ENCODE measurements around the gene CDC42EP1. TPM values are rescaled to one million over a fixed set of nuclear protein-coding genes. Genes with fewer than 3 reads are reported as not detected.

CDC42EP1 gene
- polyA plus RNA-seq, 3 donors, result 5.9 to 13.2 (median 8.5) TPM

- peaks cover 0 to 16% (median 2%) of the 10 kb centered on the region in 7 donors for H3K9me3 Mint-ChIP-seq
- peaks cover 55% of the 10 kb centered on the region for H3K4me1 Mint-ChIP-seq
- DNase-seq, result no peak
- peak overlapping the region in 3 of 7 donors; percentile 30 to 85 (median 60) for H3K27ac Mint-ChIP-seq
- Histone ChIP-seq H3K4me1 (ENCODE audit: control insufficient read depth in 1 of 2, insufficient read depth in 2 of 2, low read length in 2 of 2) (peaks cover 50 to 74% of the 10 kb centered on the region in 2 donors), H3K4me3 (replicated peaks in 1 of 3; ENCODE audit: low read depth in 2 of 3, low read length in 3 of 3) (peak overlapping the region in 1 of 3 experiments; percentile 76), H3K36me3 (replicated peaks in 1 of 2; ENCODE audit: control insufficient read depth in 1 of 2, insufficient read depth in 2 of 2, low read length in 2 of 2) (no peaks in the 10 kb centered on the region), H2AFZ (ENCODE audit: insufficient read depth, low read depth, low read length, poor library complexity, severe bottlenecking) (no peak overlapping the region), H3K27ac (ENCODE audit: low read depth in 1 of 2, low read length in 2 of 2) (no peak overlapping the region), H3K79me2 (ENCODE audit: insufficient read depth, low read length) (peaks cover 6% of the 10 kb centered on the region), H3K4me2 (replicated peaks; ENCODE audit: extremely low read depth, low read length, poor library complexity, severe bottlenecking) (peak overlapping the region; percentile 83), H4K20me1 (ENCODE audit: insufficient read depth, low read length) (peaks cover 53% of the 10 kb centered on the region), H3K9me3 (replicated peaks in 1 of 2; ENCODE audit: control insufficient read depth in 1 of 2, insufficient read depth in 1 of 2, low read length in 2 of 2) (no peaks in the 10 kb centered on the region), H3K9ac (ENCODE audit: insufficient read depth, low read length, poor library complexity, severe bottlenecking) (peak overlapping the region; percentile 72), H3K27me3 (ENCODE audit: control insufficient read depth in 2 of 2, insufficient read depth in 2 of 2, low read length in 2 of 2) (peaks cover 0 to 39% of the 10 kb centered on the region in 2 donors)
- peak overlapping the region; percentile 83 to 84 for H3K4me3 Mint-ChIP-seq
- H3K27me3 Mint-ChIP-seq (ENCODE audit: low read depth in 3 of 3), result peaks cover 51 to 73% (median 67%) of the 10 kb centered on the region in 3 donors
- TF ChIP-seq CTCF (IDR thresholded peaks at IDR 0.05), result peak; percentile 29
- intact Hi-C loops (cut with micrococcal nuclease), result loop anchor here in 1 of 2 donors (5.0 kb wide), 1 partner anchor 35 kb away; no protein-coding TSS in a partner anchor
- H3K36me3 Mint-ChIP-seq, result peaks cover 23 to 32% of the 10 kb centered on the region in 2 donors
- 86% methylated on average over 8 of the region's 14 CpGs for WGBS (ENCODE audit: insufficient coverage)
These were observed 2.0 kb downstream of the CDC42EP1 start for GRCh38 chr22:37562049-37562875.

- intact Hi-C loops (cut with micrococcal nuclease), result loop anchor here in 1 of 2 donors (5.0 kb wide), 1 partner anchor 34 kb away; no protein-coding TSS in a partner anchor
- Histone ChIP-seq H3K4me1 (ENCODE audit: control insufficient read depth in 1 of 2, insufficient read depth in 2 of 2, low read length in 2 of 2) (peaks cover 58 to 86% of the 10 kb centered on the region in 2 donors), H2AFZ (ENCODE audit: insufficient read depth, low read depth, low read length, poor library complexity, severe bottlenecking) (no peak overlapping the region), H3K27me3 (ENCODE audit: control insufficient read depth in 2 of 2, insufficient read depth in 2 of 2, low read length in 2 of 2) (peaks cover 0 to 35% of the 10 kb centered on the region in 2 donors), H4K20me1 (ENCODE audit: insufficient read depth, low read length) (peaks cover 65% of the 10 kb centered on the region), H3K4me3 (replicated peaks in 1 of 3; ENCODE audit: low read depth in 2 of 3, low read length in 3 of 3) (no peak overlapping the region), H3K9me3 (replicated peaks in 1 of 2; ENCODE audit: control insufficient read depth in 1 of 2, insufficient read depth in 1 of 2, low read length in 2 of 2) (no peaks in the 10 kb centered on the region), H3K27ac (ENCODE audit: low read depth in 1 of 2, low read length in 2 of 2) (no peak overlapping the region), H3K36me3 (replicated peaks in 1 of 2; ENCODE audit: control insufficient read depth in 1 of 2, insufficient read depth in 2 of 2, low read length in 2 of 2) (peaks cover 2 to 12% of the 10 kb centered on the region in 2 donors), H3K79me2 (ENCODE audit: insufficient read depth, low read length) (peaks cover 6% of the 10 kb centered on the region), H3K4me2 (replicated peaks; ENCODE audit: extremely low read depth, low read length, poor library complexity, severe bottlenecking) (no peak overlapping the region), H3K9ac (ENCODE audit: insufficient read depth, low read length, poor library complexity, severe bottlenecking) (no peak overlapping the region)
- peak in 1 of 3 donors; percentile 33 for DNase-seq
- peak overlapping the region in 1 of 7 donors; percentile 15 for H3K27ac Mint-ChIP-seq
- H3K27me3 Mint-ChIP-seq (ENCODE audit: low read depth in 3 of 3), result peaks cover 44 to 62% (median 57%) of the 10 kb centered on the region in 3 donors
- H3K36me3 Mint-ChIP-seq, result peaks cover 31 to 43% of the 10 kb centered on the region in 2 donors
- no peak for TF ChIP-seq CTCF (IDR thresholded peaks at IDR 0.05)
- H3K4me1 Mint-ChIP-seq, result peaks cover 64% of the 10 kb centered on the region
- H3K9me3 Mint-ChIP-seq, result peaks cover 0 to 16% (median under 1%) of the 10 kb centered on the region in 7 donors
- WGBS (ENCODE audit: insufficient coverage), result 95% methylated on average over 8 of the region's 14 CpGs
- H3K4me3 Mint-ChIP-seq, result peak overlapping the region in 1 of 2 donors; percentile 73
These were observed 3.1 kb downstream of the CDC42EP1 start for GRCh38 chr22:37563153-37564081.

Data from CD14-positive monocyte (primary cell).